Stimulated activated CD8-positive, alpha-beta memory T cell treated with anti-CD3 and anti-CD28 coated beads, Interleukin-7, amount 100 ng/mL, for 4 hours (primary cell): ENCODE results near the gene GJA9.
"Not testable (repeated sequence)": the region's sequence is repeated elsewhere in the genome, so short reads cannot be mapped to it uniquely, and the experiment has no call there.

Experiments used
- DNase-seq, 2 donors: peaks; one replicate each; pipeline ENCODE4 v3.0.0-alpha.2; 2020; ENCODE audit warnings: low read depth in 2 of 2

GJA9 gene

GRCh38 chr1:38881487-38881886, at the start of gene GJA9:
Gene GJA9 (minus strand): TSS chr1:38881587. CDS start chr1:38876098, 5,489 bp downstream.
- no peak for DNase-seq

GRCh38 chr1:38929476-38929875, 48.1 kb upstream of the GJA9 start:
- DNase-seq, result no peak

- no peak for DNase-seq
Observed at GRCh38 chr1:38929054-38929453, 47.7 kb upstream of the GJA9 start.

- DNase-seq, result no peak
Observed at GRCh38 chr1:38926091-38926490, 44.7 kb upstream of the GJA9 start.

- no peak for DNase-seq
Observed at GRCh38 chr1:38925391-38925790, 44.0 kb upstream of the GJA9 start.

GRCh38 chr1:38923607-38924006, 42.2 kb upstream of the GJA9 start:
- DNase-seq, result no peak

GRCh38 chr1:38919130-38919529, 37.7 kb upstream of the GJA9 start:
- no peak for DNase-seq

GRCh38 chr1:38918568-38918967, 37.2 kb upstream of the GJA9 start:
- DNase-seq, result no peak

- no peak for DNase-seq
Observed at GRCh38 chr1:38917772-38918171, 36.4 kb upstream of the GJA9 start.

GRCh38 chr1:38917337-38917736, 36.0 kb upstream of the GJA9 start:
- no peak for DNase-seq

- DNase-seq, result no peak
Observed at GRCh38 chr1:38915352-38915948, 34.1 kb upstream of the GJA9 start.

- DNase-seq, result not testable (repeated sequence)
Observed at GRCh38 chr1:38914908-38915307, 33.5 kb upstream of the GJA9 start.

GRCh38 chr1:38908821-38909220, 27.4 kb upstream of the GJA9 start:
- DNase-seq, result no peak

- DNase-seq, result no peak
Observed at GRCh38 chr1:38905985-38906384, 24.6 kb upstream of the GJA9 start.

GRCh38 chr1:38899560-38899959, 18.2 kb upstream of the GJA9 start:
- no peak for DNase-seq

- DNase-seq, result no peak
Observed at GRCh38 chr1:38898653-38899230, 17.4 kb upstream of the GJA9 start.

- no peak for DNase-seq
Observed at GRCh38 chr1:38896169-38896568, 14.8 kb upstream of the GJA9 start.

GRCh38 chr1:38892976-38893375, 11.6 kb upstream of the GJA9 start:
- DNase-seq, result no peak

- DNase-seq, result no peak
Observed at GRCh38 chr1:38891753-38892152, 10.4 kb upstream of the GJA9 start.

- DNase-seq, result no peak
Observed at GRCh38 chr1:38889589-38889988, 8.2 kb upstream of the GJA9 start.

GRCh38 chr1:38888423-38889333, 7.3 kb upstream of the GJA9 start:
- DNase-seq, result no peak

GRCh38 chr1:38885092-38885491, 3.7 kb upstream of the GJA9 start:
- DNase-seq, result no peak

GRCh38 chr1:38875811-38876210, 5.6 kb downstream of the GJA9 start:
- no peak for DNase-seq
